Prostate gland (tissue), 2 donors: ENCODE measurements around the gene SLC25A33. TPM values are rescaled to one million over a fixed set of nuclear protein-coding genes. Genes with fewer than 3 reads are reported as not detected.
A peak's percentile ranks its signal among the peaks of the same experiment; 100 is the strongest.

Experiments
- DNase-seq: peaks from one replicate; pipeline ENCODE4 v3.0.0-alpha.2; 2019; ENCODE audit warnings: low spot score
- H3K27ac ChIP-seq, 2 donors: fragments of 200-600 bp; sonication (generic); 2 replicates each; pipeline ENCODE4 v1.5.1; 2017 to 2019
- H3K27me3 ChIP-seq: fragments of 200-600 bp; sonication (generic); replicated peaks from 2 replicates; pipeline ENCODE4 v1.5.1; 2019; ENCODE audit not compliant: insufficient read depth
- H3K36me3 ChIP-seq, 2 donors: fragments of 200-600 bp; sonication (generic); 1 replicate in 1 of 2; 2 replicates in 1 of 2; pipeline versions ENCODE4 v1.5.1 to v1.8.1; 2017 to 2019
- H3K4me1 ChIP-seq: fragments of 200-600 bp; sonication (generic); replicated peaks from 2 replicates; pipeline ENCODE4 v1.5.1; 2019
- H3K4me3 ChIP-seq, 2 donors: fragments of 200-600 bp; sonication (generic); 2 replicates each; pipeline ENCODE4 v1.5.1; 2017 to 2019
- H3K9me3 ChIP-seq: fragments of 200-600 bp; sonication (generic); 2 replicates; pipeline ENCODE4 v1.5.1; 2017
- POLR2A ChIP-seq: fragments of 450-650 bp; IDR thresholded peaks from one replicate; pipeline ENCODE4 v1.6.1; 2016; ENCODE audit warnings: antibody characterized with exemption, mild to moderate bottlenecking
- POLR2AphosphoS5 ChIP-seq: sonication (generic); formaldehyde crosslinking; IDR thresholded peaks from one replicate; pipeline ENCODE4 v1.6.1; 2017; ENCODE audit warnings: antibody characterized with exemption
- WGBS: methylation state at CpG from one replicate; pipeline ENCODE4 v1.1.5; 2018; 5-methylcytosine and 5-hydroxymethylcytosine counted together
- intact Hi-C: fragments of 100-400 bp; cut with DNase I; formaldehyde crosslinking; loops from one replicate; pipeline ENCODE4 v1.14.2; 2022
- total RNA-seq, 2 donors: library from RNA; depleted of rRNA; stranded (reverse); fragments of >200 nt; gene quantifications; one replicate each; pipeline ENCODE4 v1.1.0, GENCODE V29; 2016
- TF ChIP-seq, protein P1 (sequence below), 4 experiments: fragments of 200-600 bp in 2 of 4; fragments of 450-650 bp in 2 of 4; sonication (generic) in 2 of 4; IDR thresholded peaks; 1 replicate in 3 of 4; 2 replicates in 1 of 4; pipeline ENCODE4 v1.5.1; 2016 to 2019; ENCODE audit warnings: antibody characterized with exemption in 4 of 4, mild to moderate bottlenecking in 2 of 4, moderate library complexity in 2 of 4

The SLC25A33 gene
- total RNA-seq, 2 donors from 2014 or later, result 10.7 to 11.9 TPM

GRCh38 chr1:9592510-9593075 is 53.3 kb downstream of the SLC25A33 start:
- Histone ChIP-seq H3K27ac (no peak overlapping the region), H3K9me3 (no peaks in the 10 kb centered on the region), H3K36me3 (no peaks in the 10 kb centered on the region), H3K4me1 (peaks cover 4% of the 10 kb centered on the region), H3K4me3 (no peak overlapping the region), H3K27me3 (no peaks in the 10 kb centered on the region)
- intact Hi-C loops, result no loop called here
- 71% methylated on average over 16 of the region's 16 CpGs for WGBS
- TF ChIP-seq POLR2AphosphoS5 (no peak), POLR2A (no peak)
- TF ChIP-seq, protein P1, sequence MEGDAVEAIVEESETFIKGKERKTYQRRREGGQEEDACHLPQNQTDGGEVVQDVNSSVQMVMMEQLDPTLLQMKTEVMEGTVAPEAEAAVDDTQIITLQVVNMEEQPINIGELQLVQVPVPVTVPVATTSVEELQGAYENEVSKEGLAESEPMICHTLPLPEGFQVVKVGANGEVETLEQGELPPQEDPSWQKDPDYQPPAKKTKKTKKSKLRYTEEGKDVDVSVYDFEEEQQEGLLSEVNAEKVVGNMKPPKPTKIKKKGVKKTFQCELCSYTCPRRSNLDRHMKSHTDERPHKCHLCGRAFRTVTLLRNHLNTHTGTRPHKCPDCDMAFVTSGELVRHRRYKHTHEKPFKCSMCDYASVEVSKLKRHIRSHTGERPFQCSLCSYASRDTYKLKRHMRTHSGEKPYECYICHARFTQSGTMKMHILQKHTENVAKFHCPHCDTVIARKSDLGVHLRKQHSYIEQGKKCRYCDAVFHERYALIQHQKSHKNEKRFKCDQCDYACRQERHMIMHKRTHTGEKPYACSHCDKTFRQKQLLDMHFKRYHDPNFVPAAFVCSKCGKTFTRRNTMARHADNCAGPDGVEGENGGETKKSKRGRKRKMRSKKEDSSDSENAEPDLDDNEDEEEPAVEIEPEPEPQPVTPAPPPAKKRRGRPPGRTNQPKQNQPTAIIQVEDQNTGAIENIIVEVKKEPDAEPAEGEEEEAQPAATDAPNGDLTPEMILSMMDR (IDR thresholded peaks at IDR 0.05), result no peak
- no peak for DNase-seq

- H3K27me3 ChIP-seq, result no peaks in the 10 kb centered on the region
- WGBS, result 53% methylated on average over 9 of the region's 9 CpGs
- no peaks in the 10 kb centered on the region for H3K36me3 ChIP-seq
- intact Hi-C loops, result no loop called here
- peaks cover 4% of the 10 kb centered on the region for H3K4me1 ChIP-seq
- peak overlapping the region in 1 of 2 donors; percentile 5 for H3K27ac ChIP-seq
- no peak for DNase-seq
- no peak for TF ChIP-seq POLR2A
- TF ChIP-seq, protein P1 (IDR thresholded peaks at IDR 0.05), result no peak
- no peak overlapping the region for H3K4me3 ChIP-seq
- H3K9me3 ChIP-seq, result no peaks in the 10 kb centered on the region
Observed at GRCh38 chr1:9593147-9593491, 53.9 kb downstream of the SLC25A33 start.

GRCh38 chr1:9593492-9594465 is 54.5 kb downstream of the SLC25A33 start:
- Histone ChIP-seq H3K4me3 (no peak overlapping the region), H3K9me3 (no peaks in the 10 kb centered on the region), H3K27me3 (no peaks in the 10 kb centered on the region), H3K27ac (peak overlapping the region in 1 of 2 donors; percentile 5), H3K36me3 (no peaks in the 10 kb centered on the region), H3K4me1 (peaks cover 4% of the 10 kb centered on the region)
- TF ChIP-seq, protein P1 (IDR thresholded peaks at IDR 0.05), result peak in 2 of 4 experiments; percentile 10 to 64
- no peak for TF ChIP-seq POLR2AphosphoS5
- no peak for TF ChIP-seq POLR2A
- 41% methylated on average over 24 of the region's 25 CpGs for WGBS
- intact Hi-C loops, result no loop called here
- DNase-seq, result peak; percentile 38

GRCh38 chr1:9594471-9595155 is 55.3 kb downstream of the SLC25A33 start:
- no peaks in the 10 kb centered on the region for H3K9me3 ChIP-seq
- intact Hi-C loops, result no loop called here
- 84% methylated on average over 18 of the region's 20 CpGs for WGBS
- H3K4me1 ChIP-seq, result peaks cover 4% of the 10 kb centered on the region
- no peaks in the 10 kb centered on the region for H3K36me3 ChIP-seq
- no peaks in the 10 kb centered on the region for H3K27me3 ChIP-seq
- no peak overlapping the region for H3K4me3 ChIP-seq
- no peak for DNase-seq
- TF ChIP-seq POLR2AphosphoS5 (no peak), POLR2A (no peak)
- TF ChIP-seq, protein P1 (IDR thresholded peaks at IDR 0.05), result no peak
- no peak overlapping the region for H3K27ac ChIP-seq
